ENCODE data around the gene UNC80.
A peak's percentile ranks its signal among the peaks of the same experiment; 100 is the strongest.

The UNC80 gene

GRCh38 chr2:209976698-209977385 is 205.2 kb downstream of the UNC80 start:
- no peak for FAIRE-seq

DNA sequence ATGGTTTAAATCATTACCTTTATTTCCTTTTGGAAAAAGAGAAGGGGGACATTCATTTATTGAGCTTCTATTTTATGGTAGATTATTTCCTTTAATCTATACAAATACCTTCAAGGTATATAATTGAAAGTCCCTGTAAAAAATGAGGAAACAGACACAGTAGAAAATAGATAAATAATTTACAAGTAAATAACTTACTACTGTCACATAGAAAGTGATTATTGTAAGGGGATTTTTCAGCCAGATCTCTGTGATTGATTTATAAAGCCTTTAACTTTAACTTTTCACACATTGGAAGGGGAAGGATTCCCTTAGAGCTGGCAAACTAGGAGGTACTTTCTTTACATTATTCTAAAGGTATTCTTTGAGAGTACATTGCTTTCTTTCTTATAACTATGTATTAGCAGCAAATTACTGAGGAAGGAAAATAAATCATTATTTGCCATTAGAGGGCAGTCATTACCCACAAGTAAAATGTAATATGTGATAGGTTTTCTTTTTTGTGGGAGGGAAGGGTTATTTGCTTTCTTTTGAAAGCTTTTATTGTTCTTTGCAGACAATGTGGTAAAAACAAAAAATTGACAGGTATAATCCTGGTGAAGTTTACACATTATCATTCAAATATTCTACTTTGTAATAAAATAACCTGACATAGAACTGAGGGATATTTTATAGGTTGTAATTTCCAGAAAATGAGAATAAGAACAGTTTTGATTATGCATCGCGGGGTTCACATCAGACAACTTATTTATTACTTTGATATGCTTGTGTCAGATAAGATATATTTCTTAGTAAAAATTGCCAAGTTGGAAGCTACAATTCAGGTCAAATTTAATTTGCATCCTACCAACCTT is 206.0 kb downstream of the UNC80 start:
- peak; percentile 64 for FAIRE-seq

GRCh38 chr2:209984291-209984690 is 212.7 kb downstream of the UNC80 start:
- no peak for FAIRE-seq

GRCh38 chr2:209985874-209986273 is 214.2 kb downstream of the UNC80 start:
- FAIRE-seq, result no peak

GRCh38 chr2:209986415-209986814 is 214.8 kb downstream of the UNC80 start:
- no peak for FAIRE-seq

DNA sequence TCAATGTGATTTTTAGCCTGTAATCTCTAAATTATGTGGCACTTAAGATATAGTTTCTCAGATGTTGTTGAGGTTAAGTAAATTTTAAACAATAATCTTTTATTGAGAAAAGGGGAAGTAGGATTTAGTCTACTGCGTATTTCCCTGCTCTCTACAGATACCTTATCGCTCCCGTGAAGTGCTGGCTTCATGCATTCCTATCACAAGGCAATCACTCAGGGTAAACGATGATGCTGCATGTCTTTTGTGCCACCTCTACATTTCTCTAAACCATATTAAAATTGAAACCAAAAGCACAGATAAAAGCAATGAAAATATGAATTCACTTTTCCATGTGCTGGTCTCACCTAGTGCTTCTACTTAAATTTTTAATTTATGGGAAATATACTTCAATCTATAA is 216.4 kb downstream of the UNC80 start:
- FAIRE-seq, result no peak

GRCh38 chr2:209990838-209991237 is 219.2 kb downstream of the UNC80 start:
- no peak for FAIRE-seq

GRCh38 chr2:209993968-209994367 is 222.3 kb downstream of the UNC80 start:
- FAIRE-seq, result no peak

- no peak for FAIRE-seq
Measured at GRCh38 chr2:209998596-209998995, 227.0 kb downstream of the UNC80 start.

DNA sequence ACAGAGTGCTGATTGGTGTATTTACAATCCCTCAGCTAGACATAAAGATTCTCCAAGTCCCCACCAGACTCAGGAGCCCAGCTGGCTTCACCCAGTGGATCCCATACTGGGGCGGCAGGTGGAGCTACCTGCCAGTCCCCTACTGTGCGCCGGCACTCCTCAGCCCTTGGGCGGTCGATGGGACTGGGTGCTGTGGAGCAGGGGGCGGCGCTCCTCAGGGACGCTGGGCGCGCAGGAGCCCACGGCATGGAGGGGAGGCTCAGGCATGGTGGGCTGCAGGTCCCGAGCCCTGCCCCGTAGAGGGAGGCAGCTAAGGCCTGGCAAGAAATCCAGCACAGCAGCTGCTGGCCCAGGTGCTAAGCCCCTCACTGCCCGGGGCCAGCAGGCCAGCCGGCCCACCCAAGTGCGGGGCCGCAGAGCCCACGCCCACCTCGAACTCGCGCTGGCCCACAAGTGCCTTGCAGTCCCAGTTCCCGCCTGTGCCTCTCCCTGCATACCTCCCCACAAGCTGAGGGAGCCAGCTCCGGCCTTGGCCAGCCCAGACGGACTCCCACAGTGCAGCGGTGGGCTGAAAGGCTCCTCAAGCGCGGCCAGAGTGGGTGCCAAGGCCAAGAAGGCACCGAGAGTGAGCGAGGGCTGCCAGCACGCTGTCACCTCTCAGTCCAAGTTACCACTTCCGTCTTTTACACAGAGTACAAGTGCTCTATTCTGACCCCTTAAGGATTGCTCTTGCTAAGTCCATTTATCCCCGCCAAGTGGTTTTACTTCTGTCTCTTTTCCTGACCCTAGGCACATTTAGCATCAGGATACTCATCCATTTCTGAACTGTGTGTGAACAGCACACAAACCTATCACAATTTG is 229.1 kb downstream of the UNC80 start:
- FAIRE-seq, result no peak

DNA sequence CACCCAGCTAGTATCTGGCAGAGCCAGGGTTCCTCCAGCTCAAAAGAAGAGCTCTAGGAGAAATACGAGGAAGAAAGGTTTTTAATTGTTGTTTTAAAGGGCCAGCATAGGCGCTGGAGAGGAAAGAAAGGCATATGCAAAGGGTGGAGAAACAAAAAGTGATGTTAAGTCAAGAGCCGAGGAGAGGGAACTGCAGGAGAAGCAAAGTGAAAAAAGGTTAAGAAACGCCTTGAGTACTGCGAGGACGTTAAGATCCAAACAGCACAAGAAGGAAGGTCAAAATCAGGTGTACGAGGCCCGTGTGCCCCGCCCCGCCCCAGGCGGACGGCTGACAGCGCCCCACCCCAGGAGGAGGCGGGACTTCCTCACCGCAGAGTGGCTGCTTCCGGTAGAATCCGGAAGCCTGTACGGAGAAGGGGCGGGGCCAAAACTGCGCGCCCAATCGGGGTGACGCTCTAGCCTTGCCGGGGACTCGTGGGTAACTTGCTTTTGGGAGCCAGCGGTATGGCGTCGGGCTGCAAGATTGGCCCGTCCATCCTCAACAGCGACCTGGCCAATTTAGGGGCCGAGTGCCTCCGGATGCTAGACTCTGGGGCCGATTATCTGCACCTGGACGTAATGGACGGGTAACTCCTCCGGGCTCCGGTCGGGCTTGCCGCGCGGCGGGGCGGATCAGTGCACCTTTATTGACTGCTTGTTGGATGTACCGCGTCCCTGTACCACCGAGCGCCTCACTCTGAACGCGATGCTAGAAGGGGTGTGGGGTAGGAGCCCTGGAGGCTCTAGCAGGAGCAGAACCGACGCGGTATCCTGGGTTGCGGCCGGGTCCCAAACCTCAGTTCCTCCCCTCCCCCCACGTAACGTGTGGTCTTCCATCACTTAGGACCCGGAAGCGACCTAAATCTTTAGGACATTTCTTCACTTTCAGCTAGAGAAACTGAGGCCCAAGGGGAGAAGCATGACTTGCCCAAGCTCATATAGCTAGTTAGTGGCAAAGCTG is 230.8 kb downstream of the UNC80 start, which contains the start of gene RPE:
TSS of gene RPE (plus strand) at position 481 of the 1,000 bp plus-strand sequence. CDS start at position 505, 24 bp downstream.
- FAIRE-seq, result no peak

DNA sequence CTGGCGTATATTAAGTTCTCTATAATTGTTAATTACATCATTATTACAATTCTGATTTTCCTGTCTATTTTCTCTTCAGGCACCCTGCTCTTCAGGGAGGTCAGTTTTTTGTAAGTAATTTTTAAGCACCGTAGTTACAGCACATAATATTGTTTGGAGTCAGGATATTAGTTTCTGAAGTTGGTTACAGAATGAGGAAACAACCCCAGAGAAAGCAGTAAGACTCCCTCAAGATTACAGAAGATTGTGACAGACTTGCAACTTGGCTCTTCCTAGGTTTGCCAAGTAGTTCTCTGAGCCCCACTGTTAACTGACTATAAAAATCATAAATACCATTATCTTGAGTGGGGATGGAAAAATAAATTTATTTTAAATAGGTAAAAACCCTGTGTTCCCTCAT is 231.7 kb downstream of the UNC80 start:
- no peak for FAIRE-seq

GRCh38 chr2:210004881-210005280 is 233.2 kb downstream of the UNC80 start:
- no peak for FAIRE-seq

GRCh38 chr2:210007895-210008294 is 236.3 kb downstream of the UNC80 start:
- no peak for FAIRE-seq

- no peak for FAIRE-seq
Measured at GRCh38 chr2:210009126-210009525, 237.5 kb downstream of the UNC80 start.

DNA sequence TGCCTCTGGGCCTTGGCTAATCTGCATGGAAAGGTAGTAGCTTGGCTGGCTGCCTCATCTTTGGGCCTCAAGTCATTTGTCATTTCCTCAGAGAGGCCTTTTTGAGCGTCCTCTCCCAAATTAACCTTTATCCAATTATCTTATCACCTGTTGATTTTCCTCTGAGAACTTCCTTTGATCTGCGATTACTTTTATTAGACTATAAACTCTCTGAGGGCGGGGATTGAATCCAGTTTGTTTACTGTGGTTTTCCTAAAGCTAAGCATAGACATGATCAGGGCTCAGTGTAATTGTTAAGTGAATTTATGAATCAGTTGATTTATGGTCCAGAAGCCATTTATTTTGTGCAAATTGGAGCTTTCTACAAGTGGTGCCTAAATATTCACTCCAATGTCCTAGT is 238.3 kb downstream of the UNC80 start:
- FAIRE-seq, result no peak

GRCh38 chr2:210020138-210020537 is 248.5 kb downstream of the UNC80 start:
- FAIRE-seq, result peak; percentile 18

- no peak for FAIRE-seq
Measured at GRCh38 chr2:210022824-210023223, 251.2 kb downstream of the UNC80 start.

GRCh38 chr2:210027608-210028007 is 256.0 kb downstream of the UNC80 start:
- FAIRE-seq, result no peak

- FAIRE-seq, result no peak
Measured at GRCh38 chr2:210028178-210028577, 256.5 kb downstream of the UNC80 start.

GRCh38 chr2:210034087-210034683 is 262.6 kb downstream of the UNC80 start:
- FAIRE-seq, result no peak
